Endothelial cell of umbilical vein (primary cell): ENCODE results near the gene KRTAP10-1. TPM values are rescaled to one million over a fixed set of nuclear protein-coding genes. Genes with fewer than 3 reads are reported as not detected.

Experiments
- BruUV-seq: library from RNA; stranded (reverse); fragments of 400-500 nt; replicated peaks from 2 replicates; lab custom pipeline; 2021; lab: Mats Ljungman, UMichigan
- CTCF ChIA-PET: fragments of 300-600, 350-600 bp; sonication (Branson Sonifier 250); formaldehyde crosslinking; loops from one replicate; lab custom pipeline; 2021; ENCODE audit warnings: antibody characterized with exemption, inconsistent platforms; lab: Charles Lee
- POLR2A ChIA-PET: fragments of 300-600, 350-600 bp; sonication (Branson Sonifier 250); formaldehyde crosslinking; loops from one replicate; lab custom pipeline; 2021; ENCODE audit warnings: antibody characterized with exemption, inconsistent platforms; lab: Charles Lee
- DNase-seq: peaks from one replicate; pipeline ENCODE4 v3.0.0-alpha.2; 2011; ENCODE audit warnings: low read depth, low spot score
- FAIRE-seq: peaks from 2 replicates; lab custom pipeline; 2011; peaks lifted over from hg19 to GRCh38; lab: Jason Lieb, UNC
- H2AFZ ChIP-seq: 2 replicates; pipeline ENCODE4 v1.6.0; 2012; ENCODE audit warnings: low read depth, low read length, control low read depth, inconsistent platforms
- H3K27ac ChIP-seq: 2 replicates; pipeline ENCODE4 v1.5.1; 2011; ENCODE audit warnings: low read depth, mild to moderate bottlenecking, control low read depth, low read length, moderate library complexity; ENCODE audit not compliant: insufficient read depth
- H3K27me3 ChIP-seq, 2 experiments: 2 replicates each; pipeline versions ENCODE4 v1.6.0 to v1.6.1; 2011; ENCODE audit warnings: low read length in 2 of 2, mixed read lengths in 1 of 2; ENCODE audit not compliant: control insufficient read depth in 2 of 2, insufficient read depth in 2 of 2
- H3K36me3 ChIP-seq, 2 experiments: 2 replicates in 1 of 2; 3 replicates in 1 of 2; pipeline ENCODE4 v1.5.1; 2011; ENCODE audit warnings: low read length in 2 of 2, mild to moderate bottlenecking in 1 of 2, moderate library complexity in 1 of 2; ENCODE audit not compliant: control insufficient read depth in 2 of 2, insufficient read depth in 2 of 2; ENCODE audit errors: extremely low read depth in 1 of 2
- H3K4me1 ChIP-seq: 3 replicates; pipeline ENCODE4 v1.5.1; 2011; ENCODE audit warnings: mild to moderate bottlenecking, low read length; ENCODE audit not compliant: control insufficient read depth, insufficient read depth; ENCODE audit errors: extremely low read depth
- H3K4me2 ChIP-seq: 2 replicates; pipeline ENCODE4 v1.6.1; 2011; ENCODE audit warnings: low read length, control low read depth, mixed read lengths; ENCODE audit not compliant: insufficient read depth
- H3K4me3 ChIP-seq, 3 experiments: fragments of 200-600 bp in 1 of 3; sonication (generic), shearing (Covaris generic) in 1 of 3; replicated peaks in 1 of 3; 2 replicates each; pipeline ENCODE4 v1.5.1; 2011 to 2016; ENCODE audit warnings: control low read depth in 3 of 3, low read length in 3 of 3, mild to moderate bottlenecking in 2 of 3, inconsistent platforms in 1 of 3, low read depth in 1 of 3, moderate library complexity in 1 of 3; ENCODE audit not compliant: insufficient read depth in 1 of 3
- H3K79me2 ChIP-seq: 2 replicates; pipeline ENCODE4 v1.6.0; 2012; ENCODE audit warnings: low read length, inconsistent platforms; ENCODE audit not compliant: control insufficient read depth, insufficient read depth
- H3K9ac ChIP-seq: replicated peaks from 2 replicates; pipeline ENCODE3; 2011; ENCODE audit warnings: low read length, control low read depth; ENCODE audit not compliant: insufficient read depth; ENCODE audit errors: extremely low read depth
- H3K9me1 ChIP-seq: replicated peaks from 3 replicates; pipeline ENCODE4 v1.6.0; 2011; ENCODE audit warnings: mild to moderate bottlenecking, low read length; ENCODE audit not compliant: control insufficient read depth, insufficient read depth; ENCODE audit errors: extremely low read depth
- H3K9me3 ChIP-seq: replicated peaks from 2 replicates; pipeline ENCODE4 v1.5.1; 2012; ENCODE audit warnings: low read length, inconsistent platforms; ENCODE audit not compliant: control insufficient read depth, insufficient read depth
- H4K20me1 ChIP-seq: replicated peaks from 2 replicates; pipeline ENCODE3; 2011; ENCODE audit warnings: mild to moderate bottlenecking, low read length; ENCODE audit not compliant: control insufficient read depth, insufficient read depth; ENCODE audit errors: extremely low read depth
- EZH2 ChIP-seq: IDR thresholded peaks from 2 replicates; pipeline ENCODE4 v1.6.1; 2012; ENCODE audit warnings: borderline replicate concordance, low read depth, mild to moderate bottlenecking, moderate library complexity, low read length, inconsistent platforms; ENCODE audit not compliant: severe bottlenecking
- FOS ChIP-seq: IDR thresholded peaks from 2 replicates; pipeline ENCODE4 v1.6.1; 2011; ENCODE audit warnings: mild to moderate bottlenecking, low read length, moderate library complexity, borderline replicate concordance; ENCODE audit not compliant: insufficient read depth
- GATA2 ChIP-seq: IDR thresholded peaks from 2 replicates; pipeline ENCODE4 v1.7.0; 2011; ENCODE audit warnings: low read depth, mild to moderate bottlenecking, moderate library complexity, mixed read lengths, low read length; ENCODE audit not compliant: insufficient read length, insufficient read depth
- JUN ChIP-seq: IDR thresholded peaks from 2 replicates; pipeline ENCODE4 v1.6.1; 2011; ENCODE audit warnings: borderline replicate concordance, low read depth; ENCODE audit not compliant: insufficient read length, insufficient read depth
- MYC ChIP-seq: IDR thresholded peaks from one replicate; pipeline ENCODE4 v1.6.1; 2011; ENCODE audit warnings: mild to moderate bottlenecking, low read depth, low read length
- POLR2A ChIP-seq: IDR thresholded peaks from 2 replicates; pipeline ENCODE4 v1.6.1; 2012; ENCODE audit warnings: low read depth, mild to moderate bottlenecking, control low read depth, low read length
- POLR2AphosphoS5 ChIP-seq: IDR thresholded peaks from 2 replicates; pipeline ENCODE4 v1.6.1; 2012; ENCODE audit warnings: low read depth, mild to moderate bottlenecking, control low read depth, low read length, moderate library complexity; ENCODE audit not compliant: insufficient read depth
- dilution Hi-C: fragments of 300-500 bp; cut with MboI; formaldehyde crosslinking; loops from one replicate; pipeline ENCODE4 v1.15.0; 2019; ENCODE audit warnings: low sequenced_read_pairs; ENCODE audit not compliant: extremely low pct_ligation_motif_present
- intact Hi-C: fragments of 100-400 bp; cut with micrococcal nuclease; formaldehyde crosslinking; loops from one replicate; pipeline ENCODE4 v1.10.0; 2022
- polyA plus RNA-seq, 4 experiments: library from polyadenylated mRNA; depleted of rRNA in 3 of 4; stranded (reverse) in 3 of 4; unstranded in 1 of 4; fragments of >200 nt; gene quantifications; 2 replicates each; pipeline versions ENCODE4 v1.2.1 to v1.2.3, GENCODE V29; 2011 to 2012; ENCODE audit warnings: missing spikeins in 1 of 4
- total RNA-seq: library from RNA; stranded (reverse); gene quantifications from 2 replicates; pipeline ENCODE4 v1.2.3, GENCODE V29; 2021
- TF ChIP-seq, protein P1 (sequence below): IDR thresholded peaks from 2 replicates; pipeline ENCODE4 v1.6.1; 2011; ENCODE audit not compliant: insufficient read depth, insufficient read length
- TF ChIP-seq, protein P2 (sequence below), 2 donors: IDR thresholded peaks; 1 replicate in 1 of 2; 2 replicates in 1 of 2; pipeline ENCODE4 v1.5.1; 2011; ENCODE audit warnings: low read length in 2 of 2, mild to moderate bottlenecking in 2 of 2, moderate library complexity in 2 of 2, control low read depth in 1 of 2, inconsistent platforms in 1 of 2, low read depth in 1 of 2; ENCODE audit not compliant: insufficient read depth in 1 of 2; ENCODE audit errors: extremely low read depth in 1 of 2

Gene KRTAP10-1
- total and polyA plus RNA-seq, 2 donors (not counting 3 experiments of a cell fraction or from before 2014, with no cell fraction given), result not detected

- H3K4me2 ChIP-seq, result no peak overlapping the region
- no peak overlapping the region for H3K9ac ChIP-seq
- DNase-seq (no peak), FAIRE-seq (no peak)
- H3K4me1 ChIP-seq, result no peaks in the 10 kb centered on the region
- ChIA-PET POLR2A (no interaction called here), CTCF (no interaction called here)
- no peak overlapping the region for H3K27ac ChIP-seq
- no peaks in the 10 kb centered on the region for H3K9me1 ChIP-seq
- TF ChIP-seq, protein P1, sequence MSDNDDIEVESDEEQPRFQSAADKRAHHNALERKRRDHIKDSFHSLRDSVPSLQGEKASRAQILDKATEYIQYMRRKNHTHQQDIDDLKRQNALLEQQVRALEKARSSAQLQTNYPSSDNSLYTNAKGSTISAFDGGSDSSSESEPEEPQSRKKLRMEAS, result no peak
- TF ChIP-seq, protein P2, sequence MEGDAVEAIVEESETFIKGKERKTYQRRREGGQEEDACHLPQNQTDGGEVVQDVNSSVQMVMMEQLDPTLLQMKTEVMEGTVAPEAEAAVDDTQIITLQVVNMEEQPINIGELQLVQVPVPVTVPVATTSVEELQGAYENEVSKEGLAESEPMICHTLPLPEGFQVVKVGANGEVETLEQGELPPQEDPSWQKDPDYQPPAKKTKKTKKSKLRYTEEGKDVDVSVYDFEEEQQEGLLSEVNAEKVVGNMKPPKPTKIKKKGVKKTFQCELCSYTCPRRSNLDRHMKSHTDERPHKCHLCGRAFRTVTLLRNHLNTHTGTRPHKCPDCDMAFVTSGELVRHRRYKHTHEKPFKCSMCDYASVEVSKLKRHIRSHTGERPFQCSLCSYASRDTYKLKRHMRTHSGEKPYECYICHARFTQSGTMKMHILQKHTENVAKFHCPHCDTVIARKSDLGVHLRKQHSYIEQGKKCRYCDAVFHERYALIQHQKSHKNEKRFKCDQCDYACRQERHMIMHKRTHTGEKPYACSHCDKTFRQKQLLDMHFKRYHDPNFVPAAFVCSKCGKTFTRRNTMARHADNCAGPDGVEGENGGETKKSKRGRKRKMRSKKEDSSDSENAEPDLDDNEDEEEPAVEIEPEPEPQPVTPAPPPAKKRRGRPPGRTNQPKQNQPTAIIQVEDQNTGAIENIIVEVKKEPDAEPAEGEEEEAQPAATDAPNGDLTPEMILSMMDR (IDR thresholded peaks at IDR 0.05; ENCODE audit: extremely low read depth in 1 of 2, insufficient read depth in 1 of 2, low read depth in 1 of 2, low read length in 2 of 2), result no peak
- TF ChIP-seq MYC, result no peak
- no peak for TF ChIP-seq EZH2
- no peak for TF ChIP-seq POLR2A
- TF ChIP-seq GATA2, result no peak
- TF ChIP-seq FOS, result no peak
- TF ChIP-seq POLR2AphosphoS5, result no peak
- no peak for TF ChIP-seq JUN
- H3K4me3 ChIP-seq, result no peak overlapping the region
- H2AFZ ChIP-seq, result no peak overlapping the region
- no TSS peak for BruUV-seq
- dilution Hi-C loops, result no loop called here
- H3K9me3 ChIP-seq, result no peaks in the 10 kb centered on the region
- peaks cover 3 to 12% of the 10 kb centered on the region in 2 experiments for H3K27me3 ChIP-seq
- no peaks in the 10 kb centered on the region for H4K20me1 ChIP-seq
- intact Hi-C loops, result no loop called here
- no peaks in the 10 kb centered on the region for H3K36me3 ChIP-seq
- no peaks in the 10 kb centered on the region for H3K79me2 ChIP-seq
These were observed 8.9 kb upstream of the KRTAP10-1 start for GRCh38 chr21:44548922-44549321.
